Esophagus squamous epithelium (tissue), 5 donors: Measurements from ENCODE around the gene SLC35D2. TPM values are rescaled to one million over a fixed set of nuclear protein-coding genes. Genes with fewer than 3 reads are reported as not detected.

ENCODE experiments used
- DNase-seq: peaks from one replicate; lab custom pipeline; 2025; lab: John Stamatoyannopoulos, UW
- H3K27ac ChIP-seq, 4 donors: fragments of 200-600 bp; sonication (generic); one replicate each; pipeline ENCODE4 v1.5.1; 2016 to 2019; ENCODE audit warnings: mild to moderate bottlenecking in 1 of 4
- H3K27me3 ChIP-seq, 4 donors: fragments of 200-600 bp; sonication (generic); 1 replicate in 3 of 4; 2 replicates in 1 of 4; pipeline versions ENCODE4 v1.5.1 to v1.6.0; 2017 to 2021; ENCODE audit warnings: antibody characterized with exemption in 1 of 4
- H3K36me3 ChIP-seq, 3 donors: fragments of 200-600 bp; sonication (generic); one replicate each; pipeline ENCODE4 v1.5.1; 2016 to 2019
- H3K4me1 ChIP-seq, 3 donors: fragments of 200-600 bp; sonication (generic); one replicate each; pipeline ENCODE4 v1.5.1; 2017 to 2019
- H3K4me3 ChIP-seq, 4 donors: fragments of 200-600 bp; sonication (generic); 1 replicate in 3 of 4; 2 replicates in 1 of 4; pipeline ENCODE4 v1.5.1; 2016 to 2019; ENCODE audit warnings: mild to moderate bottlenecking in 2 of 4, moderate library complexity in 1 of 4
- H3K9me3 ChIP-seq, 3 donors: fragments of 200-600 bp; sonication (generic); one replicate each; pipeline ENCODE4 v1.5.1; 2016 to 2019
- CTCF ChIP-seq, 6 experiments: fragments of 450-650 bp in 4 of 6; fragments of 200-600 bp in 2 of 6; sonication (generic) in 2 of 6; IDR thresholded peaks; one replicate each; pipeline ENCODE4 v1.5.1; 2016 to 2019; ENCODE audit warnings: antibody characterized with exemption in 6 of 6, mild to moderate bottlenecking in 4 of 6, moderate library complexity in 4 of 6
- POLR2A ChIP-seq, 4 donors: fragments of 450-650 bp; IDR thresholded peaks; one replicate each; pipeline ENCODE4 v1.6.1; 2017; ENCODE audit warnings: antibody characterized with exemption in 4 of 4, mild to moderate bottlenecking in 4 of 4, moderate library complexity in 3 of 4
- WGBS, 2 donors: methylation state at CpG; one replicate each; pipeline ENCODE4 v1.1.5; 2018; 5-methylcytosine and 5-hydroxymethylcytosine counted together
- intact Hi-C: fragments of 100-400 bp; cut with DNase I; formaldehyde crosslinking; loops from one replicate; pipeline ENCODE4 v1.15.0; 2022
- total RNA-seq, 4 donors: library from RNA; depleted of rRNA; stranded (reverse); fragments of >200 nt; gene quantifications; one replicate each; pipeline ENCODE4 v1.1.0, GENCODE V29; 2016
- donor health status: DM: yes; HTN: yes; CAD: no.

Gene SLC35D2
- total RNA-seq, 4 donors from 2014 or later: 10.3 to 28.5 (median 16.4) TPM

DNA sequence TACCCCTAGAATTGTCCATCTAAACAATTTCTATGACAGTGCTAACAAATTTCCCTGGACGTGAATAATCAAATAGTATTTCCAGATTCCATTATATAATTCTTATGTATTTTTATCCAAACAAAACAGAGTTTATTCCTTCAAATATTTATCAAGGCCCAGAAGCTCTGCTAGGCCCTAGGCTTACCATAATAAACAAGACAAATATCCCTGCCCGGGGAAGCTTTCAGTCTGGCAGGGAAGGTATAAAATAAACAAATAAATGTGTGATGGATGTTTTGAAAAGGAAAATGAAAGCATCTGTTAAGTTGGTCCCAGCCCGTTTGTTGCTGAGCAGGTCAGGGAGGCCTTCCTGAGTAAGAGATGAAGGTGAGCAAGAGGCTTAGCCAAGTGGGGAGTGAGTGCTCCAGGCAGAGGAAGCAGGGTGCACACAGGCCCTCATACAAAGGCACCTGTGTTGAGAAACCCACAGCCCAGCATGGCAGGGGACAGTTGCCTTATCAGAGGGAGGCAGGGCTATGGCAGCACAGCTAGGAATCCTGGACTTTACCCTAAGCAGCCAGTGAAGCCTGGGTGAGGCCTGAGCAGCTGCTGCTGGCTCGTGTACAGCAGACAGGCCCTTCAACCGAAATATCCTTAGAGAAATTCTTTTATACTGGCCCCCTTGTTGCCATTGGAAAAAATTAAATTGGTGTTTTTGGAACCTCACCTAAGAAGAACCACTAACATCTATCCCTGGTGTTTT lies 7.7 kb upstream of the SLC35D2 start:
- H3K36me3 ChIP-seq: peaks cover 0 to 14% (median 0%) of the 10 kb centered on the region in 3 donors
- peaks cover 0 to 7% (median 0%) of the 10 kb centered on the region in 3 donors for H3K4me1 ChIP-seq
- intact Hi-C loops: no loop called here
- no peak overlapping the region for H3K4me3 ChIP-seq
- DNase-seq: no peak
- H3K27ac ChIP-seq: no peak overlapping the region
- 46 to 54% methylated on average over 5 of the region's 5 CpGs for WGBS, 2 donors
- no peak for TF ChIP-seq POLR2A (IDR thresholded peaks at IDR 0.05)
- TF ChIP-seq CTCF (IDR thresholded peaks at IDR 0.05): no peak
- no peaks in the 10 kb centered on the region for H3K27me3 ChIP-seq
- H3K9me3 ChIP-seq: no peaks in the 10 kb centered on the region

GRCh38 chr9:96388144-96388543 lies 4.6 kb upstream of the SLC35D2 start:
- no peak for DNase-seq
- H3K36me3 ChIP-seq: peaks cover 0 to 14% (median 0%) of the 10 kb centered on the region in 3 donors
- WGBS, 2 donors: 94 to 96% methylated on average over 11 of the region's 11 CpGs

GRCh38 chr9:96386157-96386556 lies 2.6 kb upstream of the SLC35D2 start:
- Histone ChIP-seq H3K27ac (no peak overlapping the region), H3K36me3 (peaks cover 0 to 6% (median 0%) of the 10 kb centered on the region in 3 donors), H3K4me3 (no peak overlapping the region), H3K9me3 (no peaks in the 10 kb centered on the region), H3K27me3 (no peaks in the 10 kb centered on the region), H3K4me1 (peaks cover 11 to 28% (median 14%) of the 10 kb centered on the region in 3 donors)
- intact Hi-C loops: no loop called here
- DNase-seq: no peak
- TF ChIP-seq POLR2A (IDR thresholded peaks at IDR 0.05): no peak
- TF ChIP-seq CTCF (IDR thresholded peaks at IDR 0.05): no peak

More at GRCh38 chr9:96388144-96388543, 4.6 kb upstream of the SLC35D2 start:
- intact Hi-C loops: no loop called here
- no peak overlapping the region for H3K4me3 ChIP-seq
- no peaks in the 10 kb centered on the region for H3K9me3 ChIP-seq
- H3K27me3 ChIP-seq: no peaks in the 10 kb centered on the region
- no peak for TF ChIP-seq POLR2A (IDR thresholded peaks at IDR 0.05)
- no peak for TF ChIP-seq CTCF (IDR thresholded peaks at IDR 0.05)
- H3K27ac ChIP-seq: no peak overlapping the region
- H3K4me1 ChIP-seq: peaks cover 0 to 13% (median 6%) of the 10 kb centered on the region in 3 donors

- intact Hi-C loops: no loop called here
- Histone ChIP-seq H3K4me3 (peak overlapping the region; percentile 73 to 97 (median 83)), H3K27ac (peak overlapping the region; percentile 83 to 94 (median 92)), H3K4me1 (peaks cover 11 to 29% (median 14%) of the 10 kb centered on the region in 3 donors), H3K36me3 (peaks cover 0 to under 1% (median 0%) of the 10 kb centered on the region in 3 donors), H3K9me3 (no peaks in the 10 kb centered on the region), H3K27me3 (no peaks in the 10 kb centered on the region)
- no peak for TF ChIP-seq POLR2A (IDR thresholded peaks at IDR 0.05)
- TF ChIP-seq CTCF (IDR thresholded peaks at IDR 0.05): no peak
- 20 to 24% methylated on average over 7 of the region's 7 CpGs for WGBS, 2 donors
- DNase-seq: no peak
These were observed 709 bp downstream of the SLC35D2 start for GRCh38 chr9:96382839-96383164.

- peak overlapping the region in 2 of 4 donors; percentile 85 to 97 for H3K4me3 ChIP-seq
- no peaks in the 10 kb centered on the region for H3K27me3 ChIP-seq
- no peaks in the 10 kb centered on the region for H3K36me3 ChIP-seq
- H3K9me3 ChIP-seq: no peaks in the 10 kb centered on the region
- TF ChIP-seq POLR2A (IDR thresholded peaks at IDR 0.05): no peak
- TF ChIP-seq CTCF (IDR thresholded peaks at IDR 0.05): no peak
- intact Hi-C loops: no loop called here
- 63 to 65% methylated on average over 2 of the region's 2 CpGs for WGBS, 2 donors
- no peak for DNase-seq
- H3K27ac ChIP-seq: peak overlapping the region in 1 of 4 donors; percentile 83
- peaks cover 11 to 35% (median 14%) of the 10 kb centered on the region in 3 donors for H3K4me1 ChIP-seq
These were observed 1.3 kb downstream of the SLC35D2 start for GRCh38 chr9:96382175-96382574.
